B cell (primary cell): ENCODE results near the gene TBC1D22A. TPM values are rescaled to one million over a fixed set of nuclear protein-coding genes. Genes with fewer than 3 reads are reported as not detected.

Experiments used
- ATAC-seq: fragments of 200-7000 bp; cut with Tn5 transposase; one replicate; pipeline ENCODE4 v1.10.0; 2021; ENCODE audit warnings: low read depth, mild to moderate bottlenecking, moderate number of reproducible peaks, moderate library complexity
- CTCF ChIA-PET: fragments of 350-600 bp; sonication (Branson Sonifier 250); formaldehyde crosslinking; loops from one replicate; lab custom pipeline; 2021; ENCODE audit warnings: antibody characterized with exemption, inconsistent platforms; lab: Charles Lee
- POLR2A ChIA-PET: fragments of 350-600 bp; sonication (Branson Sonifier 250); formaldehyde crosslinking; loops from one replicate; lab custom pipeline; 2021; ENCODE audit warnings: antibody characterized with exemption; lab: Charles Lee
- DNase-seq: peaks from one replicate; pipeline ENCODE4 v3.0.0; 2013
- H2AFZ ChIP-seq: 2 replicates; pipeline ENCODE4 v1.6.1; 2012; ENCODE audit warnings: mild to moderate bottlenecking, low read depth, low read length; ENCODE audit not compliant: insufficient read depth, poor library complexity, severe bottlenecking
- H3K27ac ChIP-seq, 2 donors: 1 replicate in 1 of 2; 2 replicates in 1 of 2; pipeline ENCODE4 v1.5.1; 2012 to 2013; ENCODE audit warnings: low read length in 2 of 2, mild to moderate bottlenecking in 2 of 2, moderate library complexity in 1 of 2
- H3K27me3 ChIP-seq, 4 experiments: fragments of 200-600 bp in 1 of 4; sonication (generic) in 1 of 4; replicated peaks in 1 of 4; 1 replicate in 2 of 4; 2 replicates in 2 of 4; pipeline versions ENCODE4 v1.6.1 to v1.7.0; 2013 to 2016; ENCODE audit warnings: low read length in 3 of 4, mild to moderate bottlenecking in 2 of 4, mixed read lengths in 1 of 4, moderate library complexity in 1 of 4; ENCODE audit not compliant: insufficient read depth in 4 of 4, control insufficient read depth in 3 of 4; ENCODE audit errors: control extremely low read depth in 1 of 4
- H3K36me3 ChIP-seq, 2 experiments: replicated peaks in 1 of 2; 1 replicate in 1 of 2; 2 replicates in 1 of 2; pipeline versions ENCODE4 v1.6.1 to v1.7.1; 2013; ENCODE audit warnings: low read length in 1 of 2; ENCODE audit not compliant: insufficient read depth in 2 of 2, control insufficient read depth in 1 of 2; ENCODE audit errors: control extremely low read depth in 1 of 2, extremely low read depth in 1 of 2
- H3K4me1 ChIP-seq, 2 donors: fragments of 200-600 bp in 1 of 2; sonication (generic) in 1 of 2; 1 replicate in 1 of 2; 2 replicates in 1 of 2; pipeline versions ENCODE4 v1.5.1 to v1.6.1; 2013 to 2017; ENCODE audit warnings: low read length in 2 of 2; ENCODE audit not compliant: control insufficient read depth in 2 of 2, insufficient read depth in 2 of 2
- H3K4me2 ChIP-seq: replicated peaks from 2 replicates; pipeline ENCODE3; 2012; ENCODE audit warnings: mild to moderate bottlenecking, low read depth, low read length; ENCODE audit not compliant: poor library complexity, severe bottlenecking
- H3K4me3 ChIP-seq, 5 experiments: fragments of 200-600 bp in 1 of 5; sonication (generic) in 1 of 5; 1 replicate in 3 of 5; 2 replicates in 2 of 5; pipeline versions ENCODE4 v1.5.1 to v1.7.0; 2011 to 2016; ENCODE audit warnings: low read length in 4 of 5, mild to moderate bottlenecking in 4 of 5, low read depth in 2 of 5, control low read depth in 1 of 5, moderate library complexity in 1 of 5; ENCODE audit not compliant: insufficient read depth in 1 of 5; ENCODE audit errors: control extremely low read depth in 1 of 5, extremely low read depth in 1 of 5
- H3K79me2 ChIP-seq: fragments of 200-600 bp; sonication (generic); one replicate; pipeline ENCODE4 v1.6.0; 2016; ENCODE audit warnings: low read length; ENCODE audit not compliant: control insufficient read depth, insufficient read depth
- H3K9ac ChIP-seq: fragments of 200-600 bp; sonication (generic); 2 replicates; pipeline ENCODE4 v1.6.1; 2017; ENCODE audit warnings: mild to moderate bottlenecking, low read length, moderate library complexity
- H3K9me3 ChIP-seq, 3 donors: one replicate each; pipeline versions ENCODE4 v1.6.1 to v1.7.1; 2013; ENCODE audit warnings: low read length in 2 of 3; ENCODE audit not compliant: control insufficient read depth in 2 of 3, insufficient read depth in 1 of 3; ENCODE audit errors: control extremely low read depth in 1 of 3
- H4K20me1 ChIP-seq: 2 replicates; pipeline ENCODE4 v1.6.0; 2012; ENCODE audit warnings: mild to moderate bottlenecking, low read length; ENCODE audit not compliant: insufficient read depth, control insufficient read depth, poor library complexity, severe bottlenecking
- H3K27ac Mint-ChIP-seq: one replicate; pipeline ENCODE4 v1.8.0; 2021; ENCODE audit warnings: mixed read lengths
- H3K27me3 Mint-ChIP-seq: one replicate; pipeline ENCODE4 v1.8.0; 2021; ENCODE audit warnings: mixed read lengths
- H3K4me1 Mint-ChIP-seq: one replicate; pipeline ENCODE4 v1.8.0; 2021; ENCODE audit warnings: mixed read lengths
- H3K4me3 Mint-ChIP-seq: one replicate; pipeline ENCODE4 v1.8.0; 2021; ENCODE audit warnings: mixed read lengths
- H3K9me3 Mint-ChIP-seq: one replicate; pipeline ENCODE4 v1.8.0; 2022; ENCODE audit warnings: mixed read lengths; ENCODE audit not compliant: insufficient read depth
- EZH2 ChIP-seq: IDR thresholded peaks from 2 replicates; pipeline ENCODE4 v1.6.1; 2012; ENCODE audit warnings: borderline replicate concordance, low read depth, mild to moderate bottlenecking, moderate library complexity, low read length; ENCODE audit not compliant: insufficient read depth, poor library complexity, severe bottlenecking
- WGBS: methylation state at CpG from one replicate; pipeline ENCODE4 v1.1.5; 2013; ENCODE audit warnings: missing lambda C conversion rate; ENCODE audit not compliant: insufficient coverage; 5-methylcytosine and 5-hydroxymethylcytosine counted together
- intact Hi-C: fragments of 100-400 bp; cut with micrococcal nuclease; formaldehyde crosslinking; loops from one replicate; pipeline ENCODE4 v1.10.0; 2022
- polyA plus RNA-seq: library from polyadenylated mRNA; depleted of rRNA; stranded (reverse); fragments of >200 nt; gene quantifications from 2 replicates; pipeline ENCODE4 v1.2.3, GENCODE V29; 2012
- total RNA-seq, 2 donors: library from RNA; stranded (reverse); fragments of 120-200 nt in 1 of 2; gene quantifications; 1 replicate in 1 of 2; 2 replicates in 1 of 2; pipeline versions ENCODE4 v1.2.3 to v1.2.4, GENCODE V29; 2013 to 2022
- TF ChIP-seq, protein P1 (sequence below): fragments of 200-600 bp; IDR thresholded peaks from one replicate; pipeline ENCODE4 v1.8.0; 2022; ENCODE audit warnings: antibody characterized with exemption, mild to moderate bottlenecking

Gene TBC1D22A
- total and polyA plus RNA-seq, 2 donors (not counting 1 experiment from before 2014, with no cell fraction given): 73.8 to 128 TPM

DNA sequence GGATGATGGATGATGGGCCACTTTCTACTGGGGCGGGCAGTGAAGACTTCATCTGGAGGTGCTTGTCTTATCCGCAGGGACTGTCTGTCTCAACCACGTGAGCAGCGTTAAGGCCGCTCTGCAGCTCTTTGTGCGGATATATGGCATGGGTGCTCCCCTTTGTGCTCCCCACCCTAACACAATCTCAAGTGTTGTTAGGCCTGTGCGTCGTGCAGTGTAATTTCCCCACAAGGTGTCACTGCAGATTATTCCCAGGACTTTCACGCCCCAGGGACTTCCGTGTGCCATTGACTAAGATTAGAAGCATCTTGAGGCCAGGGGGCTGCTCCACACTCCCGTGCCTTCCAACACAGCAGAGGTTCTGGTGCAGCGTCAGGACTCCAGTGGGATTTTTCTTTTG, 65.3 kb downstream of the TBC1D22A start:
- POLR2A ChIA-PET: no interaction called here
- 94% methylated on average over 12 of the region's 12 CpGs for WGBS
- Histone ChIP-seq H4K20me1 (peaks cover 99% of the 10 kb centered on the region), H3K4me1 (peaks cover 0 to 3% of the 10 kb centered on the region in 2 donors), H2AFZ (no peak overlapping the region), H3K79me2 (peaks cover 100% of the 10 kb centered on the region), H3K9me3 (no peaks in the 10 kb centered on the region), H3K4me3 (no peak overlapping the region), H3K27ac (no peak overlapping the region), H3K9ac (no peak overlapping the region), H3K4me2 (no peak overlapping the region), H3K27me3 (no peaks in the 10 kb centered on the region), H3K36me3 (peaks cover 1 to 60% of the 10 kb centered on the region in 2 experiments)
- ATAC-seq (no peak), DNase-seq (no peak)
- intact Hi-C loops: no loop called here
- H3K9me3 Mint-ChIP-seq: no peaks in the 10 kb centered on the region
- no peaks in the 10 kb centered on the region for H3K27me3 Mint-ChIP-seq
- CTCF ChIA-PET: interaction anchor here (1.3 kb wide), 1 partner anchor 27 kb away, joined by 4 read pairs; no protein-coding TSS in a partner anchor
- no peak overlapping the region for H3K27ac Mint-ChIP-seq
- H3K4me1 Mint-ChIP-seq: peaks cover 45% of the 10 kb centered on the region
- no peak overlapping the region for H3K4me3 Mint-ChIP-seq
- TF ChIP-seq EZH2: no peak
- TF ChIP-seq, protein P1, sequence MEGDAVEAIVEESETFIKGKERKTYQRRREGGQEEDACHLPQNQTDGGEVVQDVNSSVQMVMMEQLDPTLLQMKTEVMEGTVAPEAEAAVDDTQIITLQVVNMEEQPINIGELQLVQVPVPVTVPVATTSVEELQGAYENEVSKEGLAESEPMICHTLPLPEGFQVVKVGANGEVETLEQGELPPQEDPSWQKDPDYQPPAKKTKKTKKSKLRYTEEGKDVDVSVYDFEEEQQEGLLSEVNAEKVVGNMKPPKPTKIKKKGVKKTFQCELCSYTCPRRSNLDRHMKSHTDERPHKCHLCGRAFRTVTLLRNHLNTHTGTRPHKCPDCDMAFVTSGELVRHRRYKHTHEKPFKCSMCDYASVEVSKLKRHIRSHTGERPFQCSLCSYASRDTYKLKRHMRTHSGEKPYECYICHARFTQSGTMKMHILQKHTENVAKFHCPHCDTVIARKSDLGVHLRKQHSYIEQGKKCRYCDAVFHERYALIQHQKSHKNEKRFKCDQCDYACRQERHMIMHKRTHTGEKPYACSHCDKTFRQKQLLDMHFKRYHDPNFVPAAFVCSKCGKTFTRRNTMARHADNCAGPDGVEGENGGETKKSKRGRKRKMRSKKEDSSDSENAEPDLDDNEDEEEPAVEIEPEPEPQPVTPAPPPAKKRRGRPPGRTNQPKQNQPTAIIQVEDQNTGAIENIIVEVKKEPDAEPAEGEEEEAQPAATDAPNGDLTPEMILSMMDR: no peak

DNA sequence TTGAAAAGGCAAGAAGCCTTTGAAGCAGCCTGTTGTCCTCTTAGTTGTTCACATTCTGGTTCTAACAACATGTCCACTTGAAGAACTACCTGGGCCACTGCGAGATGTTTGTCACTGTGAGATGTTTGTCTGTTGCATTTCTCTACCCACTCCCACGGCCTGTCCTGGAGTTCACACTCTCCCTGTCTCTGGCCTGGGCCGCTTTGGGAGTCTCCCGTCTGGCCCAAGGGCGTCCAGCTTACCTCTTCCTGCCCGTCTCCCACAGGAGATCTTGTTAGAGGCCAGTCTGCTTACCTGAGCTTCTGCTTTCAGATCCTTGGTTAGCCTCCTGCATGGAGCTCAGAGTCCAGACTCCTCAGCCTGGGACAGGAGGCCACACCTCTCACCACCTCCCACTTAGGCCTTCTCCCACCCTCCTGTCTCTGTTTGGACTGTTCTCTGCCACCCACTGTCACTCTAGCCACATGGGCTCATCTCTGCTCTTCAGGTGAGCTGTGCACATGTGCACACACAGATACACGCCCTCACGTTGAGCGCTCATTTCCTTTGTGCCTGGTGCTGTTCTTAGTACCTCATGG, 66.0 kb downstream of the TBC1D22A start:
- intact Hi-C loops: no loop called here
- Histone ChIP-seq H3K36me3 (peaks cover 0 to 58% of the 10 kb centered on the region in 2 experiments), H2AFZ (no peak overlapping the region), H3K4me3 (no peak overlapping the region), H3K4me2 (no peak overlapping the region), H3K4me1 (peaks cover 0 to 3% of the 10 kb centered on the region in 2 donors), H3K27ac (no peak overlapping the region), H3K9me3 (peaks cover 0 to 3% (median 0%) of the 10 kb centered on the region in 3 donors), H3K79me2 (peaks cover 100% of the 10 kb centered on the region), H3K9ac (no peak overlapping the region), H3K27me3 (no peaks in the 10 kb centered on the region), H4K20me1 (peaks cover 99% of the 10 kb centered on the region)
- Mint-ChIP-seq H3K27ac (no peak overlapping the region), H3K4me3 (no peak overlapping the region), H3K4me1 (peaks cover 42% of the 10 kb centered on the region), H3K9me3 (no peaks in the 10 kb centered on the region), H3K27me3 (no peaks in the 10 kb centered on the region)
- ChIA-PET CTCF (interaction anchor here (1.3 kb wide), 1 partner anchor 27 kb away, joined by 4 read pairs; no protein-coding TSS in a partner anchor), POLR2A (no interaction called here)
- WGBS: 96% methylated on average over 9 of the region's 9 CpGs
- DNase-seq: no peak
- TF ChIP-seq, protein P1: no peak
- no peak for TF ChIP-seq EZH2
- no peak for ATAC-seq
